OCI-LY1 (cell line): ENCODE data around the gene TNPO3.
A peak's percentile ranks its signal among the peaks of the same experiment; 100 is the strongest.

Experiments used
- H2AFZ ChIP-seq: fragments of 200-600 bp; sonication (generic), shearing (Covaris generic); 2 replicates; pipeline ENCODE4 v1.6.0; 2014; ENCODE audit warnings: antibody characterized with exemption, mild to moderate bottlenecking, low read length
- H3F3A ChIP-seq: fragments of 200-600 bp; sonication (generic), shearing (Covaris generic); 2 replicates; pipeline ENCODE4 v1.6.0; 2014; ENCODE audit warnings: mild to moderate bottlenecking, antibody characterized with exemption, low read length, moderate library complexity; ENCODE audit not compliant: insufficient read depth
- H3K27ac ChIP-seq: fragments of 200-600 bp; sonication (generic); 2 replicates; pipeline ENCODE4 v1.5.1; 2014; ENCODE audit warnings: low read length, mixed run types, mild to moderate bottlenecking, low read depth; ENCODE audit not compliant: poor library complexity, severe bottlenecking
- H3K27me3 ChIP-seq: fragments of 200-600 bp; sonication (generic); 2 replicates; pipeline ENCODE4 v1.6.0; 2014; ENCODE audit warnings: antibody characterized with exemption, mild to moderate bottlenecking, low read length, moderate library complexity; ENCODE audit not compliant: insufficient read depth
- H3K36me3 ChIP-seq: fragments of 200-600 bp; sonication (generic); 2 replicates; pipeline ENCODE4 v1.6.1; 2014; ENCODE audit warnings: mild to moderate bottlenecking, antibody characterized with exemption, low read length, moderate library complexity, mixed read lengths; ENCODE audit not compliant: insufficient read depth
- H3K4me1 ChIP-seq: fragments of 200-600 bp; sonication (generic); 2 replicates; pipeline ENCODE4 v1.5.1; 2014; ENCODE audit warnings: mild to moderate bottlenecking, low read length, moderate library complexity; ENCODE audit not compliant: insufficient read depth, severe bottlenecking
- H3K4me2 ChIP-seq: fragments of 200-600 bp; sonication (generic), shearing (Covaris generic); 2 replicates; pipeline ENCODE4 v1.6.1; 2014; ENCODE audit warnings: low read length
- H3K4me3 ChIP-seq: fragments of 200-600 bp; sonication (generic); 2 replicates; pipeline ENCODE4 v1.5.1; 2014; ENCODE audit warnings: low read length, low read depth, mild to moderate bottlenecking, mixed read lengths; ENCODE audit not compliant: poor library complexity, severe bottlenecking
- H3K79me2 ChIP-seq: fragments of 200-600 bp; shearing (Covaris generic); 2 replicates; pipeline ENCODE4 v1.6.1; 2016; ENCODE audit warnings: mixed run types, low read length, mixed read lengths; ENCODE audit not compliant: insufficient read depth
- H3K9ac ChIP-seq: fragments of 200-600 bp; sonication (generic), shearing (Covaris generic); 2 replicates; pipeline ENCODE4 v1.6.1; 2014; ENCODE audit warnings: mild to moderate bottlenecking, low read length, mixed read lengths
- H3K9me2 ChIP-seq: fragments of 200-600 bp; sonication (generic), shearing (Covaris generic); 2 replicates; pipeline ENCODE4 v1.6.1; 2014; ENCODE audit warnings: low read depth, mild to moderate bottlenecking, low read length, mixed read lengths
- H3K9me3 ChIP-seq: fragments of 200-600 bp; shearing (Covaris generic); 2 replicates; pipeline ENCODE4 v1.6.1; 2014; ENCODE audit warnings: low read length, mixed read lengths
- H4K20me1 ChIP-seq: fragments of 200-600 bp; sonication (generic), shearing (Covaris generic); 2 replicates; pipeline ENCODE4 v1.6.0; 2016; ENCODE audit warnings: mild to moderate bottlenecking, low read length; ENCODE audit not compliant: insufficient read depth
- EZH2 ChIP-seq: fragments of 200-600 bp; sonication (generic), shearing (Covaris generic); IDR thresholded peaks from 2 replicates; pipeline ENCODE4 v1.8.0; 2017; ENCODE audit warnings: borderline replicate concordance, mixed run types, mild to moderate bottlenecking, antibody characterized with exemption, low read length, moderate library complexity, mixed read lengths
- TF ChIP-seq, protein P1 (sequence below): fragments of 200-600 bp; sonication (generic), shearing (Covaris generic); IDR thresholded peaks from 2 replicates; pipeline ENCODE4 v1.5.1; 2017; ENCODE audit warnings: mild to moderate bottlenecking, antibody characterized with exemption, low read length, moderate library complexity, mixed read lengths

The TNPO3 gene

GRCh38 chr7:129093867-129094456 is 39.1 kb upstream of the TNPO3 start:
- Histone ChIP-seq H3K27ac (peak overlapping the region; percentile 30), H4K20me1 (no peaks in the 10 kb centered on the region), H3K9me2 (no peaks in the 10 kb centered on the region), H2AFZ (no peak overlapping the region), H3K4me1 (peaks cover 42% of the 10 kb centered on the region), H3K4me3 (no peak overlapping the region), H3K36me3 (no peaks in the 10 kb centered on the region), H3K27me3 (no peaks in the 10 kb centered on the region), H3K9me3 (no peaks in the 10 kb centered on the region), H3K9ac (no peak overlapping the region), H3K79me2 (no peaks in the 10 kb centered on the region), H3K4me2 (no peak overlapping the region), H3F3A (no peaks in the 10 kb centered on the region)
- TF ChIP-seq, protein P1, sequence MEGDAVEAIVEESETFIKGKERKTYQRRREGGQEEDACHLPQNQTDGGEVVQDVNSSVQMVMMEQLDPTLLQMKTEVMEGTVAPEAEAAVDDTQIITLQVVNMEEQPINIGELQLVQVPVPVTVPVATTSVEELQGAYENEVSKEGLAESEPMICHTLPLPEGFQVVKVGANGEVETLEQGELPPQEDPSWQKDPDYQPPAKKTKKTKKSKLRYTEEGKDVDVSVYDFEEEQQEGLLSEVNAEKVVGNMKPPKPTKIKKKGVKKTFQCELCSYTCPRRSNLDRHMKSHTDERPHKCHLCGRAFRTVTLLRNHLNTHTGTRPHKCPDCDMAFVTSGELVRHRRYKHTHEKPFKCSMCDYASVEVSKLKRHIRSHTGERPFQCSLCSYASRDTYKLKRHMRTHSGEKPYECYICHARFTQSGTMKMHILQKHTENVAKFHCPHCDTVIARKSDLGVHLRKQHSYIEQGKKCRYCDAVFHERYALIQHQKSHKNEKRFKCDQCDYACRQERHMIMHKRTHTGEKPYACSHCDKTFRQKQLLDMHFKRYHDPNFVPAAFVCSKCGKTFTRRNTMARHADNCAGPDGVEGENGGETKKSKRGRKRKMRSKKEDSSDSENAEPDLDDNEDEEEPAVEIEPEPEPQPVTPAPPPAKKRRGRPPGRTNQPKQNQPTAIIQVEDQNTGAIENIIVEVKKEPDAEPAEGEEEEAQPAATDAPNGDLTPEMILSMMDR = no peak
- TF ChIP-seq EZH2 = no peak

DNA sequence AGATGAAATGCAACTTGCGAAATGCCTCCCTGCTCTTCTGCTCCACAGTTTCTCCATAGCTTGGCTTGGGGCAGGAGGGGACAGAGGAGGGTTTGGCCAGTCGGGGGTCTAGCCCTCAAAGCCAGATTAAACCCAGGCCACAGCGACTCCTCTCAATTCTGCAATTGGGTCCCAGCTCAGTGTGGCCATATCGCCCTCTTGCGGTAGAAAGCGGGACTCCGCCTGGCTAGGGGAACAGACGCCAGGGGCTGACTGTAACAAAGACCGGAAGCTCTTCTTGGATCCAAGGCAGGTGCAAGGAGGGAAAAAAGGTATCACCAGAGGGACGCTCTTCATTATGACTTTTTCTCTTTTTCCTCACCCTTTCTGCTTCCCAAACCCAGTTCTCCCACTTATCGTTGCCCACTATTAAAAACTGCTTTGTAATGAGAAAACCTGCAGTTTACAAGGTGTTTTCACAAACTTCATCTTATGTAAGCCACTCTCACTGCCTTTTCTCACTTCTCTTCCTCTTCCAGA is 36.6 kb upstream of the TNPO3 start:
- no peak overlapping the region for H3K9ac ChIP-seq
- no peaks in the 10 kb centered on the region for H4K20me1 ChIP-seq
- no peak overlapping the region for H3K4me3 ChIP-seq
- no peaks in the 10 kb centered on the region for H3F3A ChIP-seq
- no peaks in the 10 kb centered on the region for H3K9me3 ChIP-seq
- H3K4me1 ChIP-seq = peaks cover 38% of the 10 kb centered on the region
- H3K9me2 ChIP-seq = no peaks in the 10 kb centered on the region
- peak overlapping the region; percentile 7 for H2AFZ ChIP-seq
- H3K36me3 ChIP-seq = no peaks in the 10 kb centered on the region
- H3K79me2 ChIP-seq = no peaks in the 10 kb centered on the region
- H3K27ac ChIP-seq = peak overlapping the region; percentile 15
- no peaks in the 10 kb centered on the region for H3K27me3 ChIP-seq
- TF ChIP-seq, protein P1 = peak; percentile 100
- TF ChIP-seq EZH2 = no peak
- peak overlapping the region; percentile 3; the same call in 1 of the 2 replicates for H3K4me2 ChIP-seq

GRCh38 chr7:129090300-129090907 is 35.5 kb upstream of the TNPO3 start:
- H3K9me2 ChIP-seq = no peaks in the 10 kb centered on the region
- H3K27ac ChIP-seq = no peak overlapping the region
- H3K27me3 ChIP-seq = no peaks in the 10 kb centered on the region
- TF ChIP-seq, protein P1 = peak; percentile 4; the same call in 1 of the 2 replicates
- TF ChIP-seq EZH2 = no peak
- no peaks in the 10 kb centered on the region for H3K9me3 ChIP-seq
- no peaks in the 10 kb centered on the region for H3F3A ChIP-seq
- peaks cover 35% of the 10 kb centered on the region for H3K4me1 ChIP-seq
- H2AFZ ChIP-seq = no peak overlapping the region
- H4K20me1 ChIP-seq = no peaks in the 10 kb centered on the region
- no peak overlapping the region for H3K4me2 ChIP-seq
- H3K4me3 ChIP-seq = no peak overlapping the region
- H3K79me2 ChIP-seq = no peaks in the 10 kb centered on the region
- no peaks in the 10 kb centered on the region for H3K36me3 ChIP-seq
- no peak overlapping the region for H3K9ac ChIP-seq
